Measurements from ENCODE around the gene KRT82.

- TF ChIP-seq ETS1 (IDR thresholded peaks at IDR 0.05) (no peak), CTCF (conservative IDR thresholded peaks at IDR 0.05; ENCODE audit: low read depth in 2 of 2) (no peak), EZH2 (IDR thresholded peaks at IDR 0.05; ENCODE audit: low read depth, unreplicated experiment) (no peak), REST (IDR thresholded peaks at IDR 0.05; ENCODE audit: unreplicated experiment) (no peak), CREB1 (CRISPR knock-in tag; IDR thresholded peaks at IDR 0.05; ENCODE audit: low read depth) (no peak), POLR2AphosphoS5 (IDR thresholded peaks at IDR 0.05; ENCODE audit: low read depth) (no peak), ZNF114 (CRISPR knock-in tag; IDR thresholded peaks at IDR 0.05) (no peak), NANOG (IDR thresholded peaks at IDR 0.05; ENCODE audit: borderline replicate concordance) (no peak), EZH2phosphoT487 (IDR thresholded peaks at IDR 0.05; ENCODE audit: unreplicated experiment) (no peak), JUNB (IDR thresholded peaks at IDR 0.05; ENCODE audit: unreplicated experiment) (no peak)
Observed at GRCh38 chr12:52417740-52418139, 11.6 kb upstream of the KRT82 start.
